Kidney epithelial cell (primary cell): ENCODE results near the gene WDFY3. TPM values are rescaled to one million over a fixed set of nuclear protein-coding genes. Genes with fewer than 3 reads are reported as not detected.

ENCODE experiments used
- DNase-seq: peaks from one replicate; pipeline ENCODE4 v3.0.0-alpha.2; 2010; ENCODE audit warnings: low read depth
- H3K27me3 ChIP-seq: 2 replicates; pipeline ENCODE4 v1.6.0; 2011; ENCODE audit warnings: low read length; ENCODE audit not compliant: control insufficient read depth, insufficient read depth
- H3K36me3 ChIP-seq: 2 replicates; pipeline ENCODE4 v1.5.1; 2011; ENCODE audit warnings: low read length; ENCODE audit not compliant: control insufficient read depth, insufficient read depth
- H3K4me3 ChIP-seq: 2 replicates; pipeline ENCODE4 v1.5.1; 2011; ENCODE audit warnings: low read depth, mild to moderate bottlenecking, control low read depth, low read length
- CTCF ChIP-seq: IDR thresholded peaks from 2 replicates; pipeline ENCODE4 v1.5.1; 2011; ENCODE audit warnings: mild to moderate bottlenecking, moderate library complexity, low read length, control low read depth, inconsistent platforms; ENCODE audit not compliant: insufficient read depth, poor library complexity, severe bottlenecking
- total RNA-seq: library from RNA; depleted of rRNA; stranded (reverse); fragments of >200 nt; gene quantifications from 2 replicates; pipeline ENCODE4 v1.2.3, GENCODE V29; 2015

The WDFY3 gene
- total RNA-seq, 1 donor from 2014 or later, result 54.4 TPM

GRCh38 chr4:84697615-84698201, 268.8 kb downstream of the WDFY3 start:
- DNase-seq, result no peak
- no peak overlapping the region for H3K4me3 ChIP-seq
- H3K36me3 ChIP-seq, result peaks cover 3% of the 10 kb centered on the region
- H3K27me3 ChIP-seq, result no peaks in the 10 kb centered on the region
- no peak for TF ChIP-seq CTCF

GRCh38 chr4:84697159-84697558, 269.3 kb downstream of the WDFY3 start:
- no peak for TF ChIP-seq CTCF
- H3K4me3 ChIP-seq, result no peak overlapping the region
- DNase-seq, result no peak
- peaks cover 3% of the 10 kb centered on the region for H3K36me3 ChIP-seq
- H3K27me3 ChIP-seq, result no peaks in the 10 kb centered on the region

GRCh38 chr4:84691800-84692199, 274.7 kb downstream of the WDFY3 start:
- Histone ChIP-seq H3K4me3 (no peak overlapping the region), H3K36me3 (peaks cover 3% of the 10 kb centered on the region)

GRCh38 chr4:84691170-84691691, 275.3 kb downstream of the WDFY3 start:
- Histone ChIP-seq H3K27me3 (no peaks in the 10 kb centered on the region), H3K36me3 (peaks cover 3% of the 10 kb centered on the region), H3K4me3 (no peak overlapping the region)
- peak; percentile 67 for DNase-seq
- TF ChIP-seq CTCF, result no peak

More at GRCh38 chr4:84691800-84692199, 274.7 kb downstream of the WDFY3 start:
- H3K27me3 ChIP-seq, result no peaks in the 10 kb centered on the region
- TF ChIP-seq CTCF, result no peak
- DNase-seq, result no peak

- Histone ChIP-seq H3K36me3 (peaks cover 3% of the 10 kb centered on the region), H3K27me3 (no peaks in the 10 kb centered on the region), H3K4me3 (no peak overlapping the region)
- no peak for DNase-seq
- no peak for TF ChIP-seq CTCF
Measured at GRCh38 chr4:84690481-84690880, 276.0 kb downstream of the WDFY3 start.

- no peak for DNase-seq
- no peaks in the 10 kb centered on the region for H3K36me3 ChIP-seq
Measured at GRCh38 chr4:84689197-84689596, 277.3 kb downstream of the WDFY3 start.

More at GRCh38 chr4:84689197-84689596, 277.3 kb downstream of the WDFY3 start:
- TF ChIP-seq CTCF, result no peak
- Histone ChIP-seq H3K4me3 (no peak overlapping the region), H3K27me3 (no peaks in the 10 kb centered on the region)
